IMR-90 (cell line): ENCODE data around the gene CCNE1. TPM values are rescaled to one million over a fixed set of nuclear protein-coding genes. Genes with fewer than 3 reads are reported as not detected.

Experiments
- ATAC-seq: fragments of 200-7000 bp; cut with Tn5 transposase; 2 replicates; pipeline ENCODE4 v1.9.1; 2020; ENCODE audit warnings: low read depth, mild to moderate bottlenecking, moderate library complexity
- BruUV-seq: library from RNA; stranded (reverse); fragments of 400-500 nt; replicated peaks from 2 replicates; lab custom pipeline; 2021; lab: Mats Ljungman, UMichigan
- CTCF ChIA-PET: fragments of 300-600 bp; formaldehyde crosslinking; extraction: SDS; loops from one replicate; lab custom pipeline; 2021; ENCODE audit warnings: antibody characterized with exemption; lab: Yijun Ruan, JAX
- POLR2A ChIA-PET: fragments of 300-600 bp; sonication (Branson Sonifier 250); formaldehyde crosslinking; loops from one replicate; lab custom pipeline; 2022; ENCODE audit warnings: antibody characterized with exemption; ENCODE audit not compliant: unreplicated experiment; lab: Charles Lee
- DNase-seq: peaks from one replicate; pipeline ENCODE4 v3.0.0; 2013
- H2AFZ ChIP-seq: replicated peaks from 2 replicates; pipeline ENCODE3; 2013; ENCODE audit warnings: low read length, mild to moderate bottlenecking; ENCODE audit not compliant: poor library complexity
- H2AK5ac ChIP-seq: 2 replicates; pipeline ENCODE4 v1.6.1; 2013; ENCODE audit warnings: low read depth, low read length, inconsistent platforms
- H2AK9ac ChIP-seq: replicated peaks from 2 replicates; pipeline ENCODE3; 2013; ENCODE audit warnings: mild to moderate bottlenecking, low read depth, low read length, moderate library complexity; ENCODE audit not compliant: poor library complexity
- H2BK120ac ChIP-seq: 2 replicates; pipeline ENCODE4 v1.6.1; 2013; ENCODE audit warnings: low read depth, low read length, inconsistent platforms
- H2BK15ac ChIP-seq: 3 replicates; pipeline ENCODE4 v1.6.1; 2013; ENCODE audit warnings: low read depth, low read length, inconsistent platforms
- H2BK20ac ChIP-seq: 2 replicates; pipeline ENCODE4 v1.6.1; 2013; ENCODE audit warnings: low read depth, mild to moderate bottlenecking, inconsistent platforms, low read length, moderate library complexity
- H2BK5ac ChIP-seq: 2 replicates; pipeline ENCODE4 v1.6.1; 2013; ENCODE audit warnings: mild to moderate bottlenecking, low read depth, low read length, inconsistent platforms; ENCODE audit not compliant: poor library complexity, severe bottlenecking
- H3K14ac ChIP-seq: replicated peaks from 2 replicates; pipeline ENCODE4 v1.6.1; 2013; ENCODE audit warnings: low read depth, low read length, inconsistent platforms
- H3K18ac ChIP-seq: 2 replicates; pipeline ENCODE4 v1.6.1; 2013; ENCODE audit warnings: low read depth, low read length, control low read depth
- H3K23ac ChIP-seq: 2 replicates; pipeline ENCODE4 v1.6.1; 2013; ENCODE audit warnings: low read depth, low read length, inconsistent platforms
- H3K27ac ChIP-seq: 2 replicates; pipeline ENCODE4 v1.5.1; 2013; ENCODE audit warnings: mild to moderate bottlenecking, control low read depth, low read length; ENCODE audit not compliant: insufficient read depth
- H3K27me3 ChIP-seq: 2 replicates; pipeline ENCODE4 v1.6.1; 2013; ENCODE audit warnings: low read length; ENCODE audit not compliant: control insufficient read depth, insufficient read depth
- H3K36me3 ChIP-seq: 2 replicates; pipeline ENCODE4 v1.6.1; 2013; ENCODE audit warnings: low read length, mixed read lengths; ENCODE audit not compliant: control insufficient read depth, insufficient read depth
- H3K4ac ChIP-seq: 2 replicates; pipeline ENCODE4 v1.6.1; 2013; ENCODE audit warnings: low read depth, low read length, inconsistent platforms
- H3K4me1 ChIP-seq: 2 replicates; pipeline ENCODE4 v1.6.1; 2013; ENCODE audit warnings: low read length, mixed read lengths; ENCODE audit not compliant: control insufficient read depth, insufficient read depth
- H3K4me2 ChIP-seq: 2 replicates; pipeline ENCODE4 v1.6.1; 2013; ENCODE audit warnings: low read depth, mild to moderate bottlenecking, control low read depth, low read length, moderate library complexity
- H3K4me3 ChIP-seq: 2 replicates; pipeline ENCODE4 v1.5.1; 2013; ENCODE audit warnings: low read depth, mild to moderate bottlenecking, control low read depth, low read length, moderate library complexity; ENCODE audit not compliant: insufficient read depth
- H3K56ac ChIP-seq: 2 replicates; pipeline ENCODE4 v1.6.1; 2013; ENCODE audit warnings: low read length, inconsistent platforms; ENCODE audit not compliant: insufficient read depth; ENCODE audit errors: extremely low read depth
- H3K79me1 ChIP-seq, 2 experiments: 2 replicates each; pipeline ENCODE4 v1.6.1; 2013; ENCODE audit warnings: low read length in 2 of 2, inconsistent platforms in 1 of 2, low read depth in 1 of 2
- H3K9ac ChIP-seq: 2 replicates; pipeline ENCODE4 v1.6.1; 2013; ENCODE audit warnings: low read depth, low read length, control low read depth
- H3K9me1 ChIP-seq: 2 replicates; pipeline ENCODE4 v1.6.1; 2013; ENCODE audit warnings: low read length, inconsistent platforms; ENCODE audit not compliant: insufficient read depth
- H3K9me3 ChIP-seq: 2 replicates; pipeline ENCODE4 v1.6.1; 2013; ENCODE audit warnings: low read length; ENCODE audit not compliant: control insufficient read depth, insufficient read depth
- H4K20me1 ChIP-seq: 2 replicates; pipeline ENCODE4 v1.6.1; 2013; ENCODE audit warnings: low read length, inconsistent platforms; ENCODE audit not compliant: insufficient read depth
- H4K5ac ChIP-seq: 2 replicates; pipeline ENCODE4 v1.6.1; 2013; ENCODE audit warnings: mild to moderate bottlenecking, low read depth, low read length, control low read depth
- H4K8ac ChIP-seq, 2 experiments: 2 replicates each; pipeline ENCODE4 v1.6.1; 2013; ENCODE audit warnings: low read depth in 2 of 2, low read length in 2 of 2, control low read depth in 1 of 2, inconsistent platforms in 1 of 2
- H4K91ac ChIP-seq: 2 replicates; pipeline ENCODE4 v1.6.1; 2013; ENCODE audit warnings: low read depth, low read length, inconsistent platforms; ENCODE audit not compliant: insufficient read depth
- BHLHE40 ChIP-seq: fragments of 150-350 bp; IDR thresholded peaks from 2 replicates; pipeline ENCODE4 v1.6.1; 2016; ENCODE audit warnings: mild to moderate bottlenecking, low read depth, low read length
- CEBPB ChIP-seq: IDR thresholded peaks from 2 replicates; pipeline ENCODE4 v1.6.1; 2012; ENCODE audit warnings: low read depth, low read length, improper control_type of control experiment
- CHD1 ChIP-seq: IDR thresholded peaks from 2 replicates; pipeline ENCODE4 v1.6.1; 2012; ENCODE audit warnings: low read depth, low read length, improper control_type of control experiment
- FOS ChIP-seq: fragments of 150-350 bp; IDR thresholded peaks from 2 replicates; pipeline ENCODE4 v1.6.1; 2016; ENCODE audit warnings: low read depth, low read length
- MAFK ChIP-seq: IDR thresholded peaks from 2 replicates; pipeline ENCODE4 v1.6.1; 2012; ENCODE audit warnings: low read depth, low read length, improper control_type of control experiment
- MAZ ChIP-seq: IDR thresholded peaks from 2 replicates; pipeline ENCODE4 v1.6.1; 2012; ENCODE audit warnings: low read depth, mild to moderate bottlenecking, low read length, improper control_type of control experiment, moderate library complexity, borderline replicate concordance
- MXI1 ChIP-seq: IDR thresholded peaks from 2 replicates; pipeline ENCODE4 v1.6.1; 2012; ENCODE audit warnings: low read depth, mild to moderate bottlenecking, low read length, moderate library complexity, borderline replicate concordance
- NFE2L2 ChIP-seq: fragments of 150-350 bp; IDR thresholded peaks from 2 replicates; pipeline ENCODE4 v1.6.1; 2016; ENCODE audit warnings: low read depth, mild to moderate bottlenecking, low read length
- POLR2A ChIP-seq: IDR thresholded peaks from 2 replicates; pipeline ENCODE4 v1.6.1; 2012; ENCODE audit warnings: mild to moderate bottlenecking, low read depth, low read length
- RAD21 ChIP-seq: IDR thresholded peaks from 2 replicates; pipeline ENCODE4 v1.6.1; 2012; ENCODE audit warnings: low read length, improper control_type of control experiment
- RCOR1 ChIP-seq: IDR thresholded peaks from 2 replicates; pipeline ENCODE4 v1.6.1; 2012; ENCODE audit warnings: mild to moderate bottlenecking, low read length, improper control_type of control experiment; ENCODE audit not compliant: insufficient replicate concordance
- RFX5 ChIP-seq: IDR thresholded peaks from 2 replicates; pipeline ENCODE4 v1.8.0; 2012; ENCODE audit warnings: low read depth, mild to moderate bottlenecking, low read length, moderate library complexity
- SMC3 ChIP-seq: fragments of 150-350 bp; IDR thresholded peaks from 2 replicates; pipeline ENCODE4 v1.6.1; 2016; ENCODE audit warnings: low read depth, mild to moderate bottlenecking, antibody characterized with exemption, low read length, moderate library complexity
- WGBS, 2 experiments: methylation state at CpG; one replicate each; pipeline versions ENCODE4 v1.1.5 to v1.1.7; 2013; ENCODE audit warnings: missing lambda C conversion rate in 2 of 2; ENCODE audit not compliant: insufficient read length in 1 of 2; ENCODE audit errors: extremely low coverage in 2 of 2; 5-methylcytosine and 5-hydroxymethylcytosine counted together
- dilution Hi-C: fragments of 300-500 bp; cut with HindIII; formaldehyde crosslinking; loops from one replicate; pipeline ENCODE4 v1.14.3; 2018; ENCODE audit warnings: low sequenced_read_pairs; ENCODE audit not compliant: unreplicated experiment
- in situ Hi-C: fragments of 300-500 bp; cut with MboI; formaldehyde crosslinking; loops from 3 replicates; pipeline ENCODE4 v1.14.3; 2019; ENCODE audit warnings: low sequenced_read_pairs, inconsistent platforms, mixed read lengths
- intact Hi-C: fragments of 100-400 bp; cut with micrococcal nuclease; formaldehyde crosslinking; loops from 2 replicates; pipeline ENCODE4 v1.10.0; 2022
- polyA plus RNA-seq, 3 experiments: library from polyadenylated mRNA; depleted of rRNA; stranded (reverse); fragments of >200 nt; gene quantifications; 2 replicates each; pipeline ENCODE4 v1.2.3, GENCODE V29; 2012; ENCODE audit warnings: low replicate concordance in 1 of 3
- total RNA-seq: library from RNA; depleted of rRNA; stranded (reverse); fragments of >200 nt; gene quantifications from 2 replicates; pipeline ENCODE4 v1.2.3, GENCODE V29; 2012
- TF ChIP-seq, protein P1 (sequence below): fragments of 150-350 bp; IDR thresholded peaks from 2 replicates; pipeline ENCODE4 v1.6.1; 2017; ENCODE audit warnings: mild to moderate bottlenecking, antibody characterized with exemption, low read length, low read depth
- TF ChIP-seq, protein P2 (sequence below): fragments of 150-350 bp; IDR thresholded peaks from 2 replicates; pipeline ENCODE4 v1.6.1; 2016; ENCODE audit warnings: low read depth, mild to moderate bottlenecking, low read length, moderate library complexity, borderline replicate concordance
- TF ChIP-seq, protein P3 (sequence below): conservative IDR thresholded peaks from 2 replicates; pipeline ENCODE4 v1.5.1; 2012; ENCODE audit warnings: mild to moderate bottlenecking, low read depth, low read length, improper control_type of control experiment

CCNE1 gene
- total and polyA plus RNA-seq, 2 of the 4 experiments (the other 2 are of a cell fraction) = 6.8 to 7.0 TPM

DNA sequence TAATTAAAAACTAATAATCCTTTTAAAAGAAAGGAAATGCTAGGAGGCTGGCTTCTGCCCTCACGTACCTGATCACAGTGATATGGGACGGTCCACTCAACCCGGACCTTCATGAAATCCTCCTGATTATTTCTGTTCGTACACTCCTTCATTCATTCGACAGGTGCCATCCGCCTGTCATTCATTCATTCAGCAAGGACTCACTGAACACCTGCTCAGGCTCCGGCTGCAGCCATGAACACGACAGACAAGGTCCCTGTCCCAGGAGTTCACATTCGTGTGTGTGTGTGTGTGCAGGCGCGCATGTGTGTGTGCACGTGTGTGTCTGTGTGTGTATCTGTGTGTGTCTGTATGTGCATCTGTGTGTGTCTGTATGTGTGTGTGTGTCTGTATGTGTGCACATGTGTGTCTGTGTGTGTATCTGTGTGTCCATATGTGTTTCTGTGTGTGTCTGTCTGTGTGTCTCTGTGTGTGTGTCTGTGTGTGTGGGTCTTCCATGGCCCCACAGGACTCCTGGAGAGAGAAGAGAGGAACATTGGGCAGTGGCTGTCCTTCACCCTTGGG is 28.1 kb upstream of the CCNE1 start:
- H3K27ac ChIP-seq = no peak overlapping the region
- dilution Hi-C loops = no loop called here
- no peak for ATAC-seq
- CTCF ChIA-PET = no interaction called here
- no peaks in the 10 kb centered on the region for H3K36me3 ChIP-seq
- H2BK120ac ChIP-seq = no peak overlapping the region
- WGBS, 2 experiments = 75% methylated on average over 4 of the region's 12 CpGs; no CpG with 5 or more reads in 1 of the 2 experiments
- no peak for DNase-seq
- no peak overlapping the region for H4K91ac ChIP-seq
- H3K9me3 ChIP-seq = no peaks in the 10 kb centered on the region
- no peak overlapping the region for H3K4ac ChIP-seq
- no TSS peak for BruUV-seq
- H2BK20ac ChIP-seq = no peak overlapping the region
- TF ChIP-seq MAZ (no peak), CHD1 (no peak), RCOR1 (no peak), NFE2L2 (no peak), FOS (no peak), RAD21 (no peak), MAFK (no peak), POLR2A (no peak), BHLHE40 (no peak), MXI1 (no peak), RFX5 (no peak), CEBPB (no peak), SMC3 (no peak)
- TF ChIP-seq, protein P1, sequence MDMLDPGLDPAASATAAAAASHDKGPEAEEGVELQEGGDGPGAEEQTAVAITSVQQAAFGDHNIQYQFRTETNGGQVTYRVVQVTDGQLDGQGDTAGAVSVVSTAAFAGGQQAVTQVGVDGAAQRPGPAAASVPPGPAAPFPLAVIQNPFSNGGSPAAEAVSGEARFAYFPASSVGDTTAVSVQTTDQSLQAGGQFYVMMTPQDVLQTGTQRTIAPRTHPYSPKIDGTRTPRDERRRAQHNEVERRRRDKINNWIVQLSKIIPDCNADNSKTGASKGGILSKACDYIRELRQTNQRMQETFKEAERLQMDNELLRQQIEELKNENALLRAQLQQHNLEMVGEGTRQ = no peak
- TF ChIP-seq, protein P2, sequence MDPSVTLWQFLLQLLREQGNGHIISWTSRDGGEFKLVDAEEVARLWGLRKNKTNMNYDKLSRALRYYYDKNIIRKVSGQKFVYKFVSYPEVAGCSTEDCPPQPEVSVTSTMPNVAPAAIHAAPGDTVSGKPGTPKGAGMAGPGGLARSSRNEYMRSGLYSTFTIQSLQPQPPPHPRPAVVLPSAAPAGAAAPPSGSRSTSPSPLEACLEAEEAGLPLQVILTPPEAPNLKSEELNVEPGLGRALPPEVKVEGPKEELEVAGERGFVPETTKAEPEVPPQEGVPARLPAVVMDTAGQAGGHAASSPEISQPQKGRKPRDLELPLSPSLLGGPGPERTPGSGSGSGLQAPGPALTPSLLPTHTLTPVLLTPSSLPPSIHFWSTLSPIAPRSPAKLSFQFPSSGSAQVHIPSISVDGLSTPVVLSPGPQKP = no peak
- TF ChIP-seq, protein P3, sequence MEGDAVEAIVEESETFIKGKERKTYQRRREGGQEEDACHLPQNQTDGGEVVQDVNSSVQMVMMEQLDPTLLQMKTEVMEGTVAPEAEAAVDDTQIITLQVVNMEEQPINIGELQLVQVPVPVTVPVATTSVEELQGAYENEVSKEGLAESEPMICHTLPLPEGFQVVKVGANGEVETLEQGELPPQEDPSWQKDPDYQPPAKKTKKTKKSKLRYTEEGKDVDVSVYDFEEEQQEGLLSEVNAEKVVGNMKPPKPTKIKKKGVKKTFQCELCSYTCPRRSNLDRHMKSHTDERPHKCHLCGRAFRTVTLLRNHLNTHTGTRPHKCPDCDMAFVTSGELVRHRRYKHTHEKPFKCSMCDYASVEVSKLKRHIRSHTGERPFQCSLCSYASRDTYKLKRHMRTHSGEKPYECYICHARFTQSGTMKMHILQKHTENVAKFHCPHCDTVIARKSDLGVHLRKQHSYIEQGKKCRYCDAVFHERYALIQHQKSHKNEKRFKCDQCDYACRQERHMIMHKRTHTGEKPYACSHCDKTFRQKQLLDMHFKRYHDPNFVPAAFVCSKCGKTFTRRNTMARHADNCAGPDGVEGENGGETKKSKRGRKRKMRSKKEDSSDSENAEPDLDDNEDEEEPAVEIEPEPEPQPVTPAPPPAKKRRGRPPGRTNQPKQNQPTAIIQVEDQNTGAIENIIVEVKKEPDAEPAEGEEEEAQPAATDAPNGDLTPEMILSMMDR = no peak
- H3K4me1 ChIP-seq = no peaks in the 10 kb centered on the region
- H3K4me2 ChIP-seq = no peak overlapping the region
- no peaks in the 10 kb centered on the region for H4K20me1 ChIP-seq
- no peak overlapping the region for H2BK5ac ChIP-seq
- H3K23ac ChIP-seq = no peak overlapping the region
- no peak overlapping the region for H2AFZ ChIP-seq
- no peak overlapping the region for H3K4me3 ChIP-seq
- no peak overlapping the region for H3K56ac ChIP-seq
- no peak overlapping the region for H3K14ac ChIP-seq
- H2AK5ac ChIP-seq = no peak overlapping the region
- H3K9me1 ChIP-seq = no peaks in the 10 kb centered on the region
- H2AK9ac ChIP-seq = no peak overlapping the region
- H3K79me1 ChIP-seq = no peaks in the 10 kb centered on the region
- POLR2A ChIA-PET = no interaction called here
- H3K9ac ChIP-seq = no peak overlapping the region
- H3K27me3 ChIP-seq = peaks cover 2% of the 10 kb centered on the region; the same call in 1 of the 2 replicates
- H4K8ac ChIP-seq = no peak overlapping the region
- in situ Hi-C loops = no loop called here
- H4K5ac ChIP-seq = no peak overlapping the region
- intact Hi-C loops = no loop called here
- no peak overlapping the region for H3K18ac ChIP-seq
- H2BK15ac ChIP-seq = no peak overlapping the region
